HEK293 (cell line): ENCODE data around the gene ATP5F1D.

Experiments
- GLIS1 ChIP-seq: fragments of 450-650 bp; formaldehyde crosslinking; IDR thresholded peaks from 2 replicates; pipeline ENCODE4 v1.5.1; 2016; ENCODE audit warnings: missing biosample characterization, missing genetic modification characterization
- IKZF3 ChIP-seq: fragments of 450-650 bp; IDR thresholded peaks from 2 replicates; pipeline ENCODE4 v1.5.0; 2018; ENCODE audit warnings: missing biosample characterization, mild to moderate bottlenecking, missing genetic modification characterization, moderate library complexity
- SCRT2 ChIP-seq: fragments of 450-650 bp; formaldehyde crosslinking; IDR thresholded peaks from 2 replicates; pipeline ENCODE4 v1.5.1; 2016; ENCODE audit warnings: missing biosample characterization, missing genetic modification characterization
- WT1 ChIP-seq: fragments of 450-650 bp; formaldehyde crosslinking; IDR thresholded peaks from 2 replicates; pipeline ENCODE4 v1.5.1; 2016; ENCODE audit warnings: missing biosample characterization, missing genetic modification characterization
- ZBTB48 ChIP-seq: fragments of 450-650 bp; formaldehyde crosslinking; IDR thresholded peaks from 2 replicates; pipeline ENCODE4 v1.5.1; 2016; ENCODE audit warnings: missing biosample characterization, missing genetic modification characterization
- ZBTB8A ChIP-seq: fragments of 450-650 bp; formaldehyde crosslinking; IDR thresholded peaks from 2 replicates; pipeline ENCODE4 v1.5.1; 2016; ENCODE audit warnings: missing biosample characterization, missing genetic modification characterization
- ZFP3 ChIP-seq: fragments of 450-650 bp; formaldehyde crosslinking; IDR thresholded peaks from 2 replicates; pipeline ENCODE4 v1.5.1; 2016; ENCODE audit warnings: low read depth, missing biosample characterization, missing genetic modification characterization
- ZNF112 ChIP-seq: fragments of 450-650 bp; formaldehyde crosslinking; IDR thresholded peaks from 2 replicates; pipeline ENCODE4 v1.5.0; 2017; ENCODE audit warnings: missing biosample characterization, missing genetic modification characterization
- ZNF138 ChIP-seq: fragments of 450-650 bp; formaldehyde crosslinking; IDR thresholded peaks from 2 replicates; pipeline ENCODE4 v1.5.1; 2016; ENCODE audit warnings: missing biosample characterization, missing genetic modification characterization, borderline replicate concordance
- ZNF174 ChIP-seq: fragments of 450-650 bp; formaldehyde crosslinking; IDR thresholded peaks from 2 replicates; pipeline ENCODE4 v1.5.0; 2017; ENCODE audit warnings: missing biosample characterization, mild to moderate bottlenecking, missing genetic modification characterization
- ZNF2 ChIP-seq: fragments of 450-650 bp; formaldehyde crosslinking; IDR thresholded peaks from 2 replicates; pipeline ENCODE4 v1.5.1; 2016; ENCODE audit warnings: missing biosample characterization, missing genetic modification characterization
- ZNF214 ChIP-seq: fragments of 450-650 bp; formaldehyde crosslinking; IDR thresholded peaks from 2 replicates; pipeline ENCODE4 v1.5.1; 2017; ENCODE audit warnings: missing biosample characterization, mild to moderate bottlenecking, missing genetic modification characterization, borderline replicate concordance
- ZNF221 ChIP-seq: fragments of 450-650 bp; formaldehyde crosslinking; IDR thresholded peaks from 2 replicates; pipeline ENCODE4 v1.5.1; 2017; ENCODE audit warnings: missing biosample characterization, missing genetic modification characterization, borderline replicate concordance
- ZNF366 ChIP-seq: fragments of 450-650 bp; formaldehyde crosslinking; conservative IDR thresholded peaks from 2 replicates; pipeline ENCODE4 v1.5.1; 2016; ENCODE audit warnings: missing biosample characterization, missing genetic modification characterization
- ZNF610 ChIP-seq: fragments of 450-650 bp; formaldehyde crosslinking; IDR thresholded peaks from 2 replicates; pipeline ENCODE4 v1.5.1; 2016; ENCODE audit warnings: missing biosample characterization, missing genetic modification characterization, borderline replicate concordance
- ZNF664 ChIP-seq: fragments of 450-650 bp; formaldehyde crosslinking; IDR thresholded peaks from 2 replicates; pipeline ENCODE4 v1.5.1; 2016; ENCODE audit warnings: missing biosample characterization, missing genetic modification characterization
- ZNF701 ChIP-seq: fragments of 450-650 bp; formaldehyde crosslinking; IDR thresholded peaks from 2 replicates; pipeline ENCODE4 v1.5.1; 2016; ENCODE audit warnings: missing biosample characterization, missing genetic modification characterization
- ZNF791 ChIP-seq: fragments of 450-650 bp; formaldehyde crosslinking; IDR thresholded peaks from 2 replicates; pipeline ENCODE4 v1.5.1; 2016; ENCODE audit warnings: missing biosample characterization, missing genetic modification characterization
- ZNF843 ChIP-seq: fragments of 450-650 bp; formaldehyde crosslinking; IDR thresholded peaks from 2 replicates; pipeline ENCODE4 v1.5.1; 2016; ENCODE audit warnings: missing biosample characterization, missing genetic modification characterization
- TF ChIP-seq, protein P1 (sequence below): fragments of 450-650 bp; formaldehyde crosslinking; IDR thresholded peaks from 2 replicates; pipeline ENCODE4 v1.5.1; 2016; ENCODE audit warnings: missing biosample characterization, missing genetic modification characterization
- TF ChIP-seq, protein P2 (sequence below): fragments of 450-650 bp; formaldehyde crosslinking; conservative IDR thresholded peaks from 2 replicates; pipeline ENCODE4 v1.5.1; 2016; ENCODE audit warnings: low read depth, missing biosample characterization, missing genetic modification characterization
- TF ChIP-seq, protein P3 (sequence below): fragments of 450-650 bp; formaldehyde crosslinking; IDR thresholded peaks from 2 replicates; pipeline ENCODE4 v1.5.1; 2016; ENCODE audit warnings: missing biosample characterization, missing genetic modification characterization, low read depth
- TF ChIP-seq, protein P4 (sequence below): fragments of 450-650 bp; formaldehyde crosslinking; IDR thresholded peaks from 2 replicates; pipeline ENCODE4 v1.5.1; 2016; ENCODE audit warnings: missing biosample characterization, missing genetic modification characterization
- TF ChIP-seq, protein P5 (sequence below): IDR thresholded peaks from 2 replicates; pipeline ENCODE4 v1.6.1; 2011; ENCODE audit warnings: mild to moderate bottlenecking, low read depth, low read length, borderline replicate concordance
- TF ChIP-seq, protein P6 (sequence below): fragments of 450-650 bp; formaldehyde crosslinking; IDR thresholded peaks from 2 replicates; pipeline ENCODE4 v1.5.1; 2017; ENCODE audit warnings: missing biosample characterization, missing genetic modification characterization

ATP5F1D gene

DNA sequence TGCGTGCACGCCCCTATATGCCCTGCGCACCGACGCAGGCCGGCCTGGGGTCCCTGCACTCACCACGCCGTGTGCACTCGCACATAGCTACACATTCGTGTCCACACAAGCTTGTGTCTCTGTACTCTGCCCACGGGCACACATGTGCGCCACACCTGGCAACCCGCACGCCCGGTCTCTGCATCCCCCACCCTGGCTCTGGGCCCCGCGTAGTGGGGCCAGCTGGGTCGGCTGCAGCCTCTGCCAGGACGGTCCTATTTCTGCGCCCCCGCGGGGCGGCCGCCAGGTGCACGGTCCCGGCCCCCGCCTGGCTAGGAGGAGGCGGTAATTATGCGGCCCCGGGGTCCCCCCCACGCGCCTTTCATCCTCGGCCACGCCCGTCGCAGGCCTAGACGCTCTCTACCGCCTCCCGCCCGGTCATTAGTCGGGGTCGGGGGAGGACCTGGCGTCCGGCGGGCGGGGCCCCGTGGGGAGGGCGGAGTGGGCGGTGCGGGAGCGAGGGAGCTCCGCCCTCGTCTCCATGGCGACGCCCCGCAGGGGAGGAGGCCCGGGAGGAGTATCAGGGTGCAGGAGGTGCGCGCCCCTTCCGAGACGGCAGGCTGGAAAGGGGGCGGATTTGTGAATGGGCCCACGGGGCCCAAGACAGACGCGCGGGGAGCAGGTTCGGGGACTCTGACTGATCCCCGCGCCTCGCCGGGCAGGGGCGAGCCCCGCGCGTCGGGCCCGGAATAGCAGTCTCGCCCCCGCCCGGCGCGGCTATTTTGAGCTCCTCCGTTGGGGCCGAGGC lies 24.8 kb downstream of the ATP5F1D start (continued):
- TF ChIP-seq, protein P1, sequence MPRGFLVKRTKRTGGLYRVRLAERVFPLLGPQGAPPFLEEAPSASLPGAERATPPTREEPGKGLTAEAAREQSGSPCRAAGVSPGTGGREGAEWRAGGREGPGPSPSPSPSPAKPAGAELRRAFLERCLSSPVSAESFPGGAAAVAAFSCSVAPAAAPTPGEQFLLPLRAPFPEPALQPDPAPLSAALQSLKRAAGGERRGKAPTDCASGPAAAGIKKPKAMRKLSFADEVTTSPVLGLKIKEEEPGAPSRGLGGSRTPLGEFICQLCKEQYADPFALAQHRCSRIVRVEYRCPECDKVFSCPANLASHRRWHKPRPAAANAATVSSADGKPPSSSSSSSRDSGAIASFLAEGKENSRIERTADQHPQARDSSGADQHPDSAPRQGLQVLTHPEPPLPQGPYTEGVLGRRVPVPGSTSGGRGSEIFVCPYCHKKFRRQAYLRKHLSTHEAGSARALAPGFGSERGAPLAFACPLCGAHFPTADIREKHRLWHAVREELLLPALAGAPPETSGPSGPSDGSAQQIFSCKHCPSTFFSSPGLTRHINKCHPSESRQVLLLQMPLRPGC (tag by site-specific recombination), result 0 out of 2 replicates have a peak, but pooled peaks have one; percentile 2
- TF ChIP-seq ZNF214 (tag by site-specific recombination) (no peak), ZNF843 (tag by site-specific recombination) (0 out of 2 replicates have a peak, but pooled peaks have one; percentile 2), ZNF221 (no peak), ZNF791 (tag by site-specific recombination) (no peak), ZNF366 (tag by site-specific recombination) (no peak), ZNF2 (no peak; the same call in 1 of the 2 replicates), ZNF174 (no peak), ZNF138 (tag by site-specific recombination) (no peak), ZNF112 (tag by site-specific recombination) (no peak), ZFP3 (tag by site-specific recombination) (no peak), SCRT2 (no peak), ZNF664 (tag by site-specific recombination) (no peak), IKZF3 (tag by site-specific recombination) (no peak), ZNF701 (tag by site-specific recombination) (no peak), ZBTB48 (peak; percentile 38; the same call in 1 of the 2 replicates), ZNF610 (tag by site-specific recombination) (no peak), GLIS1 (tag by site-specific recombination) (peak; percentile 94), WT1 (tag by site-specific recombination) (peak; percentile 77; the same call in 1 of the 2 replicates), ZBTB8A (tag by site-specific recombination) (peak; percentile 69)
- TF ChIP-seq, protein P2, sequence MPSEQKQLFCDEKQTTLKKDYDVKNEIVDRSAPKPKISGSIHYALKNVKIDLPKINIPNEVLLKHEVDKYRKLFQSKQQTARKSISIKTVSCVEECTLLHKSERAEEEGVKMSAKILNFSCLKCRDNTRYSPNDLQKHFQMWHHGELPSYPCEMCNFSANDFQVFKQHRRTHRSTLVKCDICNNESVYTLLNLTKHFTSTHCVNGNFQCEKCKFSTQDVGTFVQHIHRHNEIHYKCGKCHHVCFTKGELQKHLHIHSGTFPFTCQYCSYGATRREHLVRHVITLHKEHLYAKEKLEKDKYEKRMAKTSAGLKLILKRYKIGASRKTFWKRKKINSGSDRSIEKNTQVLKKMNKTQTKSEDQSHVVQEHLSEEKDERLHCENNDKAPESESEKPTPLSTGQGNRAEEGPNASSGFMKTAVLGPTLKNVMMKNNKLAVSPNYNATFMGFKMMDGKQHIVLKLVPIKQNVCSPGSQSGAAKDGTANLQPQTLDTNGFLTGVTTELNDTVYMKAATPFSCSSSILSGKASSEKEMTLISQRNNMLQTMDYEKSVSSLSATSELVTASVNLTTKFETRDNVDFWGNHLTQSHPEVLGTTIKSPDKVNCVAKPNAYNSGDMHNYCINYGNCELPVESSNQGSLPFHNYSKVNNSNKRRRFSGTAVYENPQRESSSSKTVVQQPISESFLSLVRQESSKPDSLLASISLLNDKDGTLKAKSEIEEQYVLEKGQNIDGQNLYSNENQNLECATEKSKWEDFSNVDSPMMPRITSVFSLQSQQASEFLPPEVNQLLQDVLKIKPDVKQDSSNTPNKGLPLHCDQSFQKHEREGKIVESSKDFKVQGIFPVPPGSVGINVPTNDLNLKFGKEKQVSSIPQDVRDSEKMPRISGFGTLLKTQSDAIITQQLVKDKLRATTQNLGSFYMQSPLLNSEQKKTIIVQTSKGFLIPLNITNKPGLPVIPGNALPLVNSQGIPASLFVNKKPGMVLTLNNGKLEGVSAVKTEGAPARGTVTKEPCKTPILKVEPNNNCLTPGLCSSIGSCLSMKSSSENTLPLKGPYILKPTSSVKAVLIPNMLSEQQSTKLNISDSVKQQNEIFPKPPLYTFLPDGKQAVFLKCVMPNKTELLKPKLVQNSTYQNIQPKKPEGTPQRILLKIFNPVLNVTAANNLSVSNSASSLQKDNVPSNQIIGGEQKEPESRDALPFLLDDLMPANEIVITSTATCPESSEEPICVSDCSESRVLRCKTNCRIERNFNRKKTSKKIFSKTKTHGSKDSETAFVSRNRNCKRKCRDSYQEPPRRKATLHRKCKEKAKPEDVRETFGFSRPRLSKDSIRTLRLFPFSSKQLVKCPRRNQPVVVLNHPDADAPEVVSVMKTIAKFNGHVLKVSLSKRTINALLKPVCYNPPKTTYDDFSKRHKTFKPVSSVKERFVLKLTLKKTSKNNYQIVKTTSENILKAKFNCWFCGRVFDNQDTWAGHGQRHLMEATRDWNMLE (tag by site-specific recombination), result no peak
- TF ChIP-seq, protein P3, sequence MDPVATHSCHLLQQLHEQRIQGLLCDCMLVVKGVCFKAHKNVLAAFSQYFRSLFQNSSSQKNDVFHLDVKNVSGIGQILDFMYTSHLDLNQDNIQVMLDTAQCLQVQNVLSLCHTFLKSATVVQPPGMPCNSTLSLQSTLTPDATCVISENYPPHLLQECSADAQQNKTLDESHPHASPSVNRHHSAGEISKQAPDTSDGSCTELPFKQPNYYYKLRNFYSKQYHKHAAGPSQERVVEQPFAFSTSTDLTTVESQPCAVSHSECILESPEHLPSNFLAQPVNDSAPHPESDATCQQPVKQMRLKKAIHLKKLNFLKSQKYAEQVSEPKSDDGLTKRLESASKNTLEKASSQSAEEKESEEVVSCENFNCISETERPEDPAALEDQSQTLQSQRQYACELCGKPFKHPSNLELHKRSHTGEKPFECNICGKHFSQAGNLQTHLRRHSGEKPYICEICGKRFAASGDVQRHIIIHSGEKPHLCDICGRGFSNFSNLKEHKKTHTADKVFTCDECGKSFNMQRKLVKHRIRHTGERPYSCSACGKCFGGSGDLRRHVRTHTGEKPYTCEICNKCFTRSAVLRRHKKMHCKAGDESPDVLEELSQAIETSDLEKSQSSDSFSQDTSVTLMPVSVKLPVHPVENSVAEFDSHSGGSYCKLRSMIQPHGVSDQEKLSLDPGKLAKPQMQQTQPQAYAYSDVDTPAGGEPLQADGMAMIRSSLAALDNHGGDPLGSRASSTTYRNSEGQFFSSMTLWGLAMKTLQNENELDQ (tag by site-specific recombination), result no peak
- TF ChIP-seq, protein P4, sequence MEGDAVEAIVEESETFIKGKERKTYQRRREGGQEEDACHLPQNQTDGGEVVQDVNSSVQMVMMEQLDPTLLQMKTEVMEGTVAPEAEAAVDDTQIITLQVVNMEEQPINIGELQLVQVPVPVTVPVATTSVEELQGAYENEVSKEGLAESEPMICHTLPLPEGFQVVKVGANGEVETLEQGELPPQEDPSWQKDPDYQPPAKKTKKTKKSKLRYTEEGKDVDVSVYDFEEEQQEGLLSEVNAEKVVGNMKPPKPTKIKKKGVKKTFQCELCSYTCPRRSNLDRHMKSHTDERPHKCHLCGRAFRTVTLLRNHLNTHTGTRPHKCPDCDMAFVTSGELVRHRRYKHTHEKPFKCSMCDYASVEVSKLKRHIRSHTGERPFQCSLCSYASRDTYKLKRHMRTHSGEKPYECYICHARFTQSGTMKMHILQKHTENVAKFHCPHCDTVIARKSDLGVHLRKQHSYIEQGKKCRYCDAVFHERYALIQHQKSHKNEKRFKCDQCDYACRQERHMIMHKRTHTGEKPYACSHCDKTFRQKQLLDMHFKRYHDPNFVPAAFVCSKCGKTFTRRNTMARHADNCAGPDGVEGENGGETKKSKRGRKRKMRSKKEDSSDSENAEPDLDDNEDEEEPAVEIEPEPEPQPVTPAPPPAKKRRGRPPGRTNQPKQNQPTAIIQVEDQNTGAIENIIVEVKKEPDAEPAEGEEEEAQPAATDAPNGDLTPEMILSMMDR (tag by site-specific recombination), result peak; percentile 67
- TF ChIP-seq, protein P5, sequence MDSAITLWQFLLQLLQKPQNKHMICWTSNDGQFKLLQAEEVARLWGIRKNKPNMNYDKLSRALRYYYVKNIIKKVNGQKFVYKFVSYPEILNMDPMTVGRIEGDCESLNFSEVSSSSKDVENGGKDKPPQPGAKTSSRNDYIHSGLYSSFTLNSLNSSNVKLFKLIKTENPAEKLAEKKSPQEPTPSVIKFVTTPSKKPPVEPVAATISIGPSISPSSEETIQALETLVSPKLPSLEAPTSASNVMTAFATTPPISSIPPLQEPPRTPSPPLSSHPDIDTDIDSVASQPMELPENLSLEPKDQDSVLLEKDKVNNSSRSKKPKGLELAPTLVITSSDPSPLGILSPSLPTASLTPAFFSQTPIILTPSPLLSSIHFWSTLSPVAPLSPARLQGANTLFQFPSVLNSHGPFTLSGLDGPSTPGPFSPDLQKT, result no peak
- TF ChIP-seq, protein P6, sequence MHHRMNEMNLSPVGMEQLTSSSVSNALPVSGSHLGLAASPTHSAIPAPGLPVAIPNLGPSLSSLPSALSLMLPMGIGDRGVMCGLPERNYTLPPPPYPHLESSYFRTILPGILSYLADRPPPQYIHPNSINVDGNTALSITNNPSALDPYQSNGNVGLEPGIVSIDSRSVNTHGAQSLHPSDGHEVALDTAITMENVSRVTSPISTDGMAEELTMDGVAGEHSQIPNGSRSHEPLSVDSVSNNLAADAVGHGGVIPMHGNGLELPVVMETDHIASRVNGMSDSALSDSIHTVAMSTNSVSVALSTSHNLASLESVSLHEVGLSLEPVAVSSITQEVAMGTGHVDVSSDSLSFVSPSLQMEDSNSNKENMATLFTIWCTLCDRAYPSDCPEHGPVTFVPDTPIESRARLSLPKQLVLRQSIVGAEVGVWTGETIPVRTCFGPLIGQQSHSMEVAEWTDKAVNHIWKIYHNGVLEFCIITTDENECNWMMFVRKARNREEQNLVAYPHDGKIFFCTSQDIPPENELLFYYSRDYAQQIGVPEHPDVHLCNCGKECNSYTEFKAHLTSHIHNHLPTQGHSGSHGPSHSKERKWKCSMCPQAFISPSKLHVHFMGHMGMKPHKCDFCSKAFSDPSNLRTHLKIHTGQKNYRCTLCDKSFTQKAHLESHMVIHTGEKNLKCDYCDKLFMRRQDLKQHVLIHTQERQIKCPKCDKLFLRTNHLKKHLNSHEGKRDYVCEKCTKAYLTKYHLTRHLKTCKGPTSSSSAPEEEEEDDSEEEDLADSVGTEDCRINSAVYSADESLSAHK (tag by site-specific recombination), result no peak
